Large intestine (tissue), 3 donors: ENCODE data around the gene ASTN2. TPM values are rescaled to one million over a fixed set of nuclear protein-coding genes. Genes with fewer than 3 reads are reported as not detected.

Source experiments
- DNase-seq, 2 donors: peaks; one replicate each; pipeline versions ENCODE4 v3.0.0 to v3.0.0-alpha.2; 2013
- H3K27ac ChIP-seq: one replicate; pipeline ENCODE4 v1.5.1; 2013; ENCODE audit warnings: low read length
- H3K27me3 ChIP-seq: 2 replicates; pipeline ENCODE4 v1.6.1; 2013; ENCODE audit warnings: low read length; ENCODE audit not compliant: control insufficient read depth, insufficient read depth
- H3K36me3 ChIP-seq: 2 replicates; pipeline ENCODE4 v1.6.1; 2013; ENCODE audit warnings: low read length; ENCODE audit not compliant: control insufficient read depth, insufficient read depth
- H3K4me1 ChIP-seq: one replicate; pipeline ENCODE4 v1.6.1; 2013; ENCODE audit warnings: low read length; ENCODE audit not compliant: control insufficient read depth, insufficient read depth
- H3K4me3 ChIP-seq: one replicate; pipeline ENCODE4 v1.5.1; 2013; ENCODE audit warnings: low read length
- H3K9me3 ChIP-seq: one replicate; pipeline ENCODE4 v1.6.1; 2013; ENCODE audit warnings: mild to moderate bottlenecking, low read depth, low read length, moderate library complexity; ENCODE audit not compliant: control insufficient read depth
- WGBS: methylation state at CpG from one replicate; pipeline ENCODE4 v1.1.5; 2013; ENCODE audit warnings: low lambda C conversion rate; ENCODE audit not compliant: insufficient coverage; 5-methylcytosine and 5-hydroxymethylcytosine counted together
- polyA plus RNA-seq: library from polyadenylated mRNA; unstranded; fragments of 120-200 nt; gene quantifications from one replicate; pipeline ENCODE4 v1.2.1, GENCODE V29; 2013

The ASTN2 gene
- polyA plus RNA-seq, 1 donor: 11.4 TPM

- no peaks in the 10 kb centered on the region for H3K27me3 ChIP-seq
- H3K9me3 ChIP-seq: no peaks in the 10 kb centered on the region
- H3K4me1 ChIP-seq: no peaks in the 10 kb centered on the region
- no peak for DNase-seq
- no peaks in the 10 kb centered on the region for H3K36me3 ChIP-seq
- no peak overlapping the region for H3K27ac ChIP-seq
- no CpG with 5 or more reads among the region's 2 CpGs for WGBS
- no peak overlapping the region for H3K4me3 ChIP-seq
Measured at GRCh38 chr9:117335837-117336433, 78.9 kb downstream of the ASTN2 start.

- no CpG with 5 or more reads among the region's 2 CpGs for WGBS
- H3K4me1 ChIP-seq: no peaks in the 10 kb centered on the region
- H3K4me3 ChIP-seq: no peak overlapping the region
- no peak for DNase-seq
- no peaks in the 10 kb centered on the region for H3K9me3 ChIP-seq
- H3K27me3 ChIP-seq: no peaks in the 10 kb centered on the region
- H3K36me3 ChIP-seq: no peaks in the 10 kb centered on the region
- H3K27ac ChIP-seq: no peak overlapping the region
Measured at GRCh38 chr9:117334101-117334500, 80.8 kb downstream of the ASTN2 start.

- no peak overlapping the region for H3K27ac ChIP-seq
- no peaks in the 10 kb centered on the region for H3K36me3 ChIP-seq
- no peak for DNase-seq
- no peaks in the 10 kb centered on the region for H3K9me3 ChIP-seq
- WGBS: 60% methylated on average over 1 of the region's 2 CpGs
- no peak overlapping the region for H3K4me3 ChIP-seq
- no peaks in the 10 kb centered on the region for H3K27me3 ChIP-seq
- H3K4me1 ChIP-seq: no peaks in the 10 kb centered on the region
Measured at GRCh38 chr9:117325831-117326230, 89.0 kb downstream of the ASTN2 start.

- no peaks in the 10 kb centered on the region for H3K4me1 ChIP-seq
- no peaks in the 10 kb centered on the region for H3K9me3 ChIP-seq
- no peak overlapping the region for H3K4me3 ChIP-seq
- H3K27me3 ChIP-seq: no peaks in the 10 kb centered on the region
- no peaks in the 10 kb centered on the region for H3K36me3 ChIP-seq
- no CpG with 5 or more reads among the region's 3 CpGs for WGBS
- H3K27ac ChIP-seq: no peak overlapping the region
- DNase-seq: no peak
Measured at GRCh38 chr9:117325110-117325731, 89.6 kb downstream of the ASTN2 start.

- Histone ChIP-seq H3K9me3 (no peaks in the 10 kb centered on the region), H3K36me3 (no peaks in the 10 kb centered on the region), H3K4me1 (no peaks in the 10 kb centered on the region), H3K27me3 (no peaks in the 10 kb centered on the region), H3K4me3 (no peak overlapping the region), H3K27ac (no peak overlapping the region)
- no CpG with 5 or more reads among the region's 3 CpGs for WGBS
- DNase-seq: no peak
Measured at GRCh38 chr9:117323390-117323789, 91.5 kb downstream of the ASTN2 start.

GRCh38 chr9:117317192-117317591 is 97.7 kb downstream of the ASTN2 start:
- DNase-seq: no peak
- Histone ChIP-seq H3K4me1 (no peaks in the 10 kb centered on the region), H3K36me3 (no peaks in the 10 kb centered on the region), H3K27ac (no peak overlapping the region), H3K4me3 (no peak overlapping the region), H3K9me3 (no peaks in the 10 kb centered on the region), H3K27me3 (no peaks in the 10 kb centered on the region)
- WGBS: no CpG with 5 or more reads among the region's 2 CpGs

- Histone ChIP-seq H3K27ac (no peak overlapping the region), H3K9me3 (no peaks in the 10 kb centered on the region), H3K4me1 (no peaks in the 10 kb centered on the region), H3K36me3 (no peaks in the 10 kb centered on the region), H3K4me3 (no peak overlapping the region), H3K27me3 (no peaks in the 10 kb centered on the region)
- DNase-seq: no peak
- no CpG with 5 or more reads among the region's 3 CpGs for WGBS
Measured at GRCh38 chr9:117315236-117315635, 99.6 kb downstream of the ASTN2 start.

GRCh38 chr9:117313989-117314388 is 100.9 kb downstream of the ASTN2 start:
- DNase-seq: no peak
- Histone ChIP-seq H3K4me1 (no peaks in the 10 kb centered on the region), H3K27me3 (no peaks in the 10 kb centered on the region), H3K36me3 (no peaks in the 10 kb centered on the region), H3K9me3 (no peaks in the 10 kb centered on the region), H3K4me3 (no peak overlapping the region), H3K27ac (no peak overlapping the region)
- WGBS: no CpG with 5 or more reads among the region's 2 CpGs

- Histone ChIP-seq H3K27ac (no peak overlapping the region), H3K4me1 (no peaks in the 10 kb centered on the region), H3K36me3 (no peaks in the 10 kb centered on the region), H3K4me3 (no peak overlapping the region), H3K9me3 (no peaks in the 10 kb centered on the region), H3K27me3 (no peaks in the 10 kb centered on the region)
- no peak for DNase-seq
- no CpG with 5 or more reads among the region's 3 CpGs for WGBS
Measured at GRCh38 chr9:117307701-117308100, 107.2 kb downstream of the ASTN2 start.

- Histone ChIP-seq H3K27me3 (no peaks in the 10 kb centered on the region), H3K36me3 (no peaks in the 10 kb centered on the region), H3K4me1 (no peaks in the 10 kb centered on the region), H3K9me3 (no peaks in the 10 kb centered on the region), H3K27ac (no peak overlapping the region), H3K4me3 (no peak overlapping the region)
- no peak for DNase-seq
- WGBS: no CpG with 5 or more reads among the region's 3 CpGs
Measured at GRCh38 chr9:117306032-117306431, 108.8 kb downstream of the ASTN2 start.

GRCh38 chr9:117305454-117305853 is 109.4 kb downstream of the ASTN2 start:
- Histone ChIP-seq H3K9me3 (no peaks in the 10 kb centered on the region), H3K36me3 (no peaks in the 10 kb centered on the region), H3K27me3 (no peaks in the 10 kb centered on the region), H3K27ac (no peak overlapping the region), H3K4me3 (no peak overlapping the region), H3K4me1 (no peaks in the 10 kb centered on the region)
- DNase-seq: no peak
- WGBS: no CpG with 5 or more reads among the region's 2 CpGs
